NCI-H345 (cell line): ENCODE results near the gene BEND4.
A peak's percentile ranks its signal among the peaks of the same experiment; 100 is the strongest.
"Not testable (repeated sequence)": the region's sequence is repeated elsewhere in the genome, so short reads cannot be mapped to it uniquely, and the experiment has no call there.

Source experiments
- DNase-seq: peaks from one replicate; lab custom pipeline; 2025; lab: John Stamatoyannopoulos, UW

BEND4 gene

DNA sequence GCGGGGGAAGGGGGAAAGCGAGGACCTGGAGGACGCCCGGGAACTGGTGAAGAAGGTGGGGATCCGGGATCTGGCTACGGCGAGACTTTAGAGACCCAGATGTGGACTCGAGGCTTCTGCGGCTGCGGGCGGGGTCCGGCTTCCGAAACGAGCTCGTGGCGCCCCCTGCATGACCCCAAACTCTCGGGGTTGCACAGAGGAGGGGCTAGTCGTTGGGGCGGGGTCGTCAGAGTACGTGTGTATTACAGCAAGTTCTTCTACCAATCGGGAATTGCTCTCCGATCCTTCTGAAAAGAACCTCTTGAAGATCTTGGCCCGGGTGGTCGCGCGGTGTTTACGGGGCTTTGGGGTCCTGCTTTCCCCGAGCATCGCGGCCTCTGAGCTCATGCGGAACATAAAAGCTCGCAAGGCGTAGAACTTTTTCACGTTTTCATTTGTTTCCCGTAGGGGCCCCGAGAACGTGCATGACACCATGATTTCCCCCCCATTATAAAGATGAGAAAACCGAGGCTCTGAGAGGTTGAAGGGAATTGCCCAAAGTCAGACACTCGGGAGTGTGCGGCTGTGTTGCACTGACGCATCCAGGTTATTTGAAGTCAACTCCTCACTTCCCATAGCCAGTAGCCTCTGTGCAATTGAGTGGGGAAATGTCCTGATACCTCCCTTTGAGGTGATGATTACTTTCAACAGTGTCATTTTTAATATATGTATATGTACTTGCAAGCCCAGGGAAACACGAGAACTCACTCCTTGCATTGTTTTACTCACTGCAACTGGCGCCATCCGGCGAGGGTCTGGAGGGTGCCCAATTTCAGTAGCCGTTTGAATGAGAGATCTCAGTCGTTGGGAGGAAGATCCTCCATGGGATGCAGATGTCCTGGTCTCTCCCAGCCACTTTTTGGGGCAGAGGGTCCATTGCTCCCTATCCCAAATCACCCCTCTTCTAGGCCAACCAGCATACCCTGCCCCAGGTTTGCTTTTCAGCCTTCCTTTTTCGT, at the start of gene BEND4:
BEND4 (minus strand) TSS at position 149 of the 998 bp plus-strand sequence. CDS start 512 bp downstream, outside the sequence.
- DNase-seq, result no peak

DNA sequence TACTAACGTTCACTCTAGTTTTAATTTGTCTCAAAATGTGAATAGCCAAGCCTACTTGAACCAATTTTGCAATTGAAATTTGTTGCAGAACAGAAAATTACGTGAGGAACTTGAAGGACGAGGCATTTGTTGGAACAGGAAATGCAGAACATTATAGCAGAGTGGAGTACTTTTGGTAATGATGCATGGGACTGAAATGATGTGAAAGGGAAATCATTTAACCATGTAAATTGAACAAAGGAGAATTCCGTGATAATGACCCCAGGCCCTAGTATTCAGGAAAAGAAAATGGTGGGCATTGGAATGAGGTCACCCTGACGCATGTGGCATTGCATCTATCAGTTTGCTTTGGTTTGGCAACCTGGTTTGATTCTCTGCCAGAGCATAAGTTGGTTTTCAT, 44.9 kb upstream of the BEND4 start:
- no peak for DNase-seq

DNA sequence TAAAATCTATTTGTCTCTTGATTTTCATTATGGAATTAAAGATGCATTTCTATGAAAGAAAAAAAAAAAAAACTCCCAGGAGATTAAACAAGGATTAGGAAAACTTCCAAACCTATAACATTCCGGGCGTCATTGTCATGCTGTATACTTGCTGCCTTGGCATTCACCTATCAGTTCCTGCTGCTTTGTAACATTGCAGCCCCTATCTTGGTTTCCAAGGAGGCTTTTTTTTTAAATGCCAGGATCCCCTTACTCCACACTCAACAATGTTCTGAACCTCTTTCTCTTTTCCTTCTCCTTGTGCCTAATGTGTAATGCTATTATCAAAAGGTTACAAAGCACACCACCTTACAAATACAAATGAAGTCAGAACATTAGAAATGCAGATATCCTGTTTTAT, 20.5 kb upstream of the BEND4 start:
- DNase-seq, result no peak

DNA sequence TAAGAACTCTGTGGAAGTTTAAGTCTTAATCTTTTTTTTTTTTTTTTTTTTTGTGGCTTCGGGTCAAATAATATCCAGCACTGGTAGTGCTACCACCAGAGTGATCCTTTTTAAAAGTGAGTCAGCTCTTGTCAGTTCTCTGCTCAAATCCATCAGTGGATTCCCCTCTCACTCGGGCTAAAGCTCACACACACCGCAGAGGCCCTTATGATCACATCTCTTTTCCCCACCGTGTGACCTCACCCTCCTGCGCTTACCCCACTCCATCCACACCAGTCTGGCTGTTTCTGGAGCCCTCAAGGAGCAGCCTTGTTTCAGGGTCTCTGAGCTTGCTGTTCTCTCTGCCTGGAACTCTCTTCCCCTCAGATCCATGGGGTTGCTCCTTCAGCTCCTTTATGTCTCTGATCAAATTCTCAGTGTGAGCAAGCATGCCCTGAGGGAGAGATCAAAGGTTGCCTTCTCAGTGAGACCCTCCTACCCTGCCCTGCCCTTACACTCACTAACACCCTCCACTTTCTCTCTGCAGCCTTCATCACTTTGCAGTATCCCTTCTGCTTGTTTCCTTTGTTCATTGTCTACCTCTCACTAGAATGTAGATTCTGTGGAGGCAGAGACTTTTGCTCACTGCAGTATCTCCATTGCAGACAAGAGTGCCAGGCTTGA, 19.8 kb upstream of the BEND4 start:
- DNase-seq, result no peak

DNA sequence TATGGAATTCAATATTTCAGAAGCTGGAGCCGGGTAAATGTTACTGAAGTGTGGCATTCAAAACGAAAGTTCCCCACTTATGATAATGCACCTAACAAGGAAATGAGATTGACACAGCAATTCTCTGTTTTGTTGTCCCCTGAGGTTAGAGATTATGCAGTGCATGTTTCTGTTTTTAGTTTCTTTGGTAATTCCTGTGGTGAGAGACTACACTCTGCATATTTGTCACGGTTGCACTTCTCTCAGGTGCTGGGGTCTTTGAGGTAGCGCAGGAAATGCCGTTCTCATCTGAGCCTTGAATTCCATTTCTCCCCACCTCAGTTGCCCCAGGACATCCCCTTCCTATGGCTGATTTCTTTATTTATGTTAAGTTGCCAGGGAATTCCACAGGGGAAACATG, 15.3 kb upstream of the BEND4 start:
- DNase-seq, result no peak

GRCh38 chr4:42166186-42166585, 13.7 kb upstream of the BEND4 start:
- DNase-seq, result not testable (repeated sequence)

- DNase-seq, result no peak
Measured at GRCh38 chr4:42159271-42160001, 7.0 kb upstream of the BEND4 start.

DNA sequence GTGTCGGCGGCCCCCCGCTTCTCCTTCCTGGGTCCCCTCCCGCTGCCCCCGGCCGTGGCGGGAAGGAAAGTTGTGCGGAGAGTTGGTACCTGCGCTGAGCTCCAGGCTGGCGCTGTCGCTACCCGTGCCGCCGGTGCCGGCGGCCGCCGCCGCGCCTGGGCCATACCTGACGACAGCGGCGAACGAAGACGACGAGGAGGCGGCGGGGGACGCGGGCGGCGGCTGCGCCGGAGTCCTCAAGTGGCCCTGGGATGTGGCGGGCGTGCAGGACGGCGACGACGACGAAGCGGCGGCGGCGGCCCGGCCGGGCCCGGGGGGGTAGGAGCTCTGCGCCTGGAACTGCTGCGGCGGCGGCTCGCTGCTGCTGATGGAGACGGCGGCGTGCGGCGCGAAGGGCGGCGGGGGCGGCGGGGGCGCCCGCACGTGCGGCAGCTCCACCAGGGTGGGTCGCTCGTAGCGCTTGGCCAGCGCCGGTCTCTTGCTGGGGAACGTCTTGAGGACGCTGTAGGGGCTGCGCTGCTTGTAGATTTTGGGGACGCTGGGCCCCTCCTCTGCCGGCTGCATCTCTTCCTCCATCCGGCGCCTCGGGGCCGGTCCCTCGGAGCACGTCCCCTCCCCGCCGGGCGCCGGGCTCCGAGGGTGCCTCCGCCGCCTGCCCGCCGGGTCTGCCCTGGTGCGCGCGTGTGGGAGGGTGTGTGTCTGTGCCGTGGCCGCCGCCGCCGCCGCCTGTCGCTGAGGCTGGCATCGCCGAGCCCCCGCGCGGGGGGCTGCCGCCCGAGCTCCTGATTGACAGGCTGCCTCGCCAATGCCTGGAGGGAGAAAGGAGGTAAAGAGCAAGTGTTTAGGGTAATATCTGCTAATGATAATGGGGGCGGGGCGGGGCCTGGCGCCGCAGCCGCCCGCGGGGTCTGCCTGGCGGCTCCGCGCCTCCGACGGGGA, 618 bp downstream of the BEND4 start:
- peak; percentile 24 for DNase-seq

GRCh38 chr4:42150653-42151567, 1.5 kb downstream of the BEND4 start:
- DNase-seq, result no peak

DNA sequence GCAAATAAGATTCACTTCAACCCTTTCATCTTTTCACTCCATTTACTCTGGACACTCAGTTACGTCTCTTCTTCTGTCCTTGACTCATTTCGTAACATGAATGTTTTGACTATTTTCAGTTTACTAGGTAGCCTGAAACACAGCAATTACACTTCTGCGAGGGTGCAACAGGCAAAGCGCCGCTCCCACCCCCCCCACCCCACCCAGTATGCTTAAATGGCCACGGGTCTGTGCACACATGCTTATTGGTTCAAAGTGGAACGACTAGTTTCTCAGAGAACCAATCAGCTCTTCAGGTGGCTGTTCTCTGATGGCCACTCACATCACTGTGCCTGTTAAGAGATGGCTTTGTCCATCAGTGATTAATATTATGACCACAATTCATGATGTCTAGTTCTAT, 3.5 kb downstream of the BEND4 start:
- no peak for DNase-seq

DNA sequence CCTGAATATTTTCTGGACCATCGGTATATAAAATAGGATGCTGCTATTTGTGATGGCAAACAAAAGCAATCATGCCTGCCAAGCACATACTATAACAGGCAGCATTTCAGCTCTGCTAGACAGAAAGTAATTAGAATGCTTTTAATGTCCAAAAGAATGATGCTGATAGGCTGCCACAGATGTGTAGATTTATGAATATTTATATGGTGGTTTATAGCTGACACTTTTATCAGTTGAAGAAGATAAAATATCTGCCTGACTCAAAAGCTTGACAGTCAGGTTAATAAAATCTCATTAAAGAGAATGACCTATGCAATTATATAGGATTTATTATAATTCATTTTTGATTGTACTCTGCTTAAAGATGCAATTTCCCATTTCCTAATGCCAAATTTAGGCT, 4.0 kb downstream of the BEND4 start:
- no peak for DNase-seq

DNA sequence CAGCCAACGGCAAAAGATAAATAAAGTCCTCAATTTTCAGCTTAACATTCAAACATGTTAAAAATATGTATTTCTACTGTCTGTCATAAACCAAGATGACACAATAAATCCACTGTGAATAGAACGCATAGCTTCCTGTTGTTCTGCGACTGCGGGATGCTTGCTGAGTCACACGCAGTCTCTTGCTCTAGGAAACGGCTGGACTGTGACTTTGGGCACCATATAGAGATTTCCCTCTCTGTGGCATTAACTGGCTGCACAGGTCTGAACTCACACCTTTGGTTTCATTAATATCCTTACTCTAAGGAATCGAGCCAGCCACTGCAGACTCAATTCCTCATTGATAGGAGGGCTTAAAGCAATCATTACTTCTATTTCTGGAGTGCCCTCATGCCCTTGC, 8.4 kb downstream of the BEND4 start:
- no peak for DNase-seq

DNA sequence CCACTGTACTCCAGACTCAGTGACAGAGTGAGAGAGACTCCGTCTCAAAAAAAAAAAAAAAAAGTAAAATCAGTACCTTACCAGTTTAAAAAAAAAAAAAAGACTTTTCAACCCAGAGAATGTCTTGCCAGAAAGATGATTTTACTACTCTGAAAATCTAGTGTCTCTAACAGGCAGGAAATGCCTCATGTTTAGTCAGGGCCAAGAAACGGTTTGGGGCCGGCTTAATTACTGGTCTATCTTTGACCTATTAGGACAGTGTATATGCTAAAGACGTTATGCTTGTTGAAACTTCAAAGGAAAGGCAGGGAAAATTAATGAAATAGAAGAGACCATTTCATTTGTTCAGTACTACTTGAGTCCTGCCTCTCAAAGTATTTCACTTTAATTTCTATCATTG, 9.9 kb downstream of the BEND4 start:
- DNase-seq, result no peak

DNA sequence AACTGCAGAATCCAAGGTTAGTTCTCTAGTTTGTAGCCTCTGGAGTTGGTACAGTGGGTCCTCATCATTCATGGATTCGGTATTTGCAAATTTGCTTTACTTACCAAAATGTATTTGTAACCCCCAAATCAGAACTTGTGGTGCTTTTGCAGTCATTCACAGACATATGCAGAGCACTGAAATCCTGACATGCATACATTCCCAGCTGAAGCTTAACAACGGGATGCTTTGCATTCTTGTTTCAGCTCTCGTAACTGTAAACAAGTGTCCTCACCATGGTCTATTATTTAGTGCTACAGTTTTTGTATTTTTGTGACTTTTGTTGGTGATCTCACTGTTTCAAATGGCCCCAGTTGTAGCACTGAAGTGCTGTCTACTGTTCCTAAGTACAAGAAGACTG, 16.1 kb downstream of the BEND4 start:
- DNase-seq, result no peak

GRCh38 chr4:42133006-42133405, 19.4 kb downstream of the BEND4 start:
- no peak for DNase-seq

- DNase-seq, result no peak
Measured at GRCh38 chr4:42132099-42132498, 20.4 kb downstream of the BEND4 start.

DNA sequence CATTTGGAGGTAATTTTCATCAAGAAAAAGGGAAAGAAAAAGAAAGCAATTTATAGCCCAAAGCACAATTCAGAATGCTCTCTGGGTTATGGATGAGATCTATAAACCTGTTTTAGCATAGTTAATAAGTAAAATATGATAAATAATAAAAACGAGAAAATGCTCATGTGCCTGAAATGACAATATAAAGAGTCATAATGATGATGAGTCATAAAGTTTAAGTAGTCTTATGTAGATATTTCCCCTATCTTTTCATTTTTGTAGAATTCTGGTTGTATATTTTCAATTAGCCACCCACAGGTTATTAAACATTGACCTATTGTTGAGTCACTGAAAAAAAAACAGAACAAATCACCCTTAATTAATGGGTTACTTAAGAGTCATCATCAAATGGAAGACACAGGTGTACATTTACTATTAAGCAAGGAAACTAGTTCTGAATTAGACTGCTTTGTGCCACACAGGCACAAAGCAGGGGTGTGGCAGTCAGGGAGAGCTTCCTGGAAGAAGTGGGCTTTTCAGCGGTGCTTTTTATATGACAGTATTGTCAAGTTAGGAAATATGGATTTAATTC, 29.3 kb downstream of the BEND4 start:
- no peak for DNase-seq

DNA sequence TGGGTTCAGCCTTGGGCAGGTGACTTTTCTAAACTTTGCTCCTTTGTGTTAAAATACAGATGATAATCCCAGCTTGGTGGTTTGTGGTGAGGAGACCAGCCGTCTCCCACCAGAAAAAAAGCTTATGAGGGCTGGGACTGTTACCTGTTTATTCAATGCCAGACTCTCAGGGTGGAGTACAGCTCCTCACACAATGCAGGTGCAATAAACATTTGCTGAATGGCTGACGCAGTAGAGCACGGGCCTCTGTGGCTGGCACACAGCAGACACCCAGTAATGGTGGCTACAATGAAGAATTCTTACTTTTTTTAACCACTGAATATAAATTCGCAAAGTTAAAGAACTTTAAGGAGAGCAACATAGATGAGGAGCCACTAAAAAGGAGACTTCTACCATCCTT, 30.2 kb downstream of the BEND4 start:
- DNase-seq, result no peak

GRCh38 chr4:42119886-42120285, 32.6 kb downstream of the BEND4 start:
- no peak for DNase-seq

- DNase-seq, result no peak
Measured at GRCh38 chr4:42112846-42113245, 39.6 kb downstream of the BEND4 start.
